Stimulated activated CD4-positive, alpha-beta T cell treated with anti-CD3 and anti-CD28 coated beads, Interleukin-4, amount 100 ng/mL, for 48 hours (primary cell): ENCODE results near the gene ZNF217.
"Not testable (repeated sequence)": the region's sequence is repeated elsewhere in the genome, so short reads cannot be mapped to it uniquely, and the experiment has no call there.

Experiments used
- DNase-seq, 2 donors: peaks; one replicate each; pipeline ENCODE4 v3.0.0-alpha.2; 2020; ENCODE audit warnings: low read depth in 2 of 2

The ZNF217 gene

GRCh38 chr20:53598140-53599043 lies 4.8 kb upstream of the ZNF217 start:
- DNase-seq, result no peak

GRCh38 chr20:53597521-53598120 lies 4.0 kb upstream of the ZNF217 start:
- no peak for DNase-seq

GRCh38 chr20:53597030-53597482 lies 3.4 kb upstream of the ZNF217 start:
- DNase-seq, result no peak

GRCh38 chr20:53596189-53597001 lies 2.8 kb upstream of the ZNF217 start:
- DNase-seq, result not testable (repeated sequence)

- not testable (repeated sequence) for DNase-seq
Measured at GRCh38 chr20:53595742-53596141, 2.1 kb upstream of the ZNF217 start.

GRCh38 chr20:53595018-53595378 lies 1.4 kb upstream of the ZNF217 start:
- DNase-seq, result no peak

GRCh38 chr20:53594068-53595017 lies 704 bp upstream of the ZNF217 start:
- peak; percentile 94 to 100 for DNase-seq

- no peak for DNase-seq
Measured at GRCh38 chr20:53592992-53593465, 610 bp downstream of the ZNF217 start.

GRCh38 chr20:53592454-53592991 lies 1.1 kb downstream of the ZNF217 start:
- peak; percentile 33 to 45 for DNase-seq

GRCh38 chr20:53591941-53592441 lies 1.6 kb downstream of the ZNF217 start:
- DNase-seq, result not testable (repeated sequence)

GRCh38 chr20:53591206-53591741 lies 2.4 kb downstream of the ZNF217 start:
- not testable (repeated sequence) for DNase-seq

- not testable (repeated sequence) for DNase-seq
Measured at GRCh38 chr20:53590608-53591007, 3.0 kb downstream of the ZNF217 start.

GRCh38 chr20:53590122-53590521 lies 3.5 kb downstream of the ZNF217 start:
- DNase-seq, result not testable (repeated sequence)

- not testable (repeated sequence) for DNase-seq
Measured at GRCh38 chr20:53589321-53590065, 4.1 kb downstream of the ZNF217 start.

GRCh38 chr20:53587157-53587703 lies 6.4 kb downstream of the ZNF217 start:
- not testable (repeated sequence) for DNase-seq

- DNase-seq, result no peak
Measured at GRCh38 chr20:53586640-53587039, 7.0 kb downstream of the ZNF217 start.

- not testable (repeated sequence) for DNase-seq
Measured at GRCh38 chr20:53585910-53586309, 7.7 kb downstream of the ZNF217 start.

GRCh38 chr20:53585004-53585569 lies 8.6 kb downstream of the ZNF217 start:
- DNase-seq, result not testable (repeated sequence)

GRCh38 chr20:53584550-53584913 lies 9.1 kb downstream of the ZNF217 start:
- DNase-seq, result not testable (repeated sequence)
